CD14-positive monocyte (primary cell): ENCODE measurements around the gene PLA2G4D. TPM values are rescaled to one million over a fixed set of nuclear protein-coding genes. Genes with fewer than 3 reads are reported as not detected.
A peak's percentile ranks its signal among the peaks of the same experiment; 100 is the strongest.

Experiments
- DNase-seq, 3 donors: peaks; one replicate each; pipeline ENCODE4 v3.0.0-alpha.2; 2011 to 2022
- H2AFZ ChIP-seq: 2 replicates; pipeline ENCODE4 v1.6.0; 2012; ENCODE audit warnings: mild to moderate bottlenecking, low read depth, low read length, inconsistent platforms; ENCODE audit not compliant: insufficient read depth, poor library complexity, severe bottlenecking
- H3K27ac ChIP-seq, 2 donors: 1 replicate in 1 of 2; 2 replicates in 1 of 2; pipeline ENCODE4 v1.5.1; 2012 to 2013; ENCODE audit warnings: low read length in 2 of 2, control low read depth in 1 of 2, inconsistent platforms in 1 of 2, low read depth in 1 of 2, mild to moderate bottlenecking in 1 of 2
- H3K27me3 ChIP-seq, 2 donors: one replicate each; pipeline versions ENCODE4 v1.6.0 to v1.6.1; 2011 to 2013; ENCODE audit warnings: low read length in 2 of 2; ENCODE audit not compliant: control insufficient read depth in 2 of 2, insufficient read depth in 2 of 2
- H3K36me3 ChIP-seq, 2 donors: replicated peaks in 1 of 2; 1 replicate in 1 of 2; 2 replicates in 1 of 2; pipeline versions ENCODE4 v1.5.1 to v1.6.1; 2012 to 2013; ENCODE audit warnings: low read length in 2 of 2, control low read depth in 1 of 2, inconsistent platforms in 1 of 2, mild to moderate bottlenecking in 1 of 2; ENCODE audit not compliant: insufficient read depth in 2 of 2, control insufficient read depth in 1 of 2
- H3K4me1 ChIP-seq, 2 donors: 1 replicate in 1 of 2; 2 replicates in 1 of 2; pipeline versions ENCODE4 v1.5.1 to v1.6.1; 2012 to 2013; ENCODE audit warnings: low read length in 2 of 2, control low read depth in 1 of 2, inconsistent platforms in 1 of 2, mild to moderate bottlenecking in 1 of 2, moderate library complexity in 1 of 2; ENCODE audit not compliant: insufficient read depth in 2 of 2, control insufficient read depth in 1 of 2
- H3K4me2 ChIP-seq: replicated peaks from 2 replicates; pipeline ENCODE3; 2012; ENCODE audit warnings: low read length, moderate library complexity, mild to moderate bottlenecking; ENCODE audit not compliant: poor library complexity, severe bottlenecking; ENCODE audit errors: extremely low read depth
- H3K4me3 ChIP-seq, 3 experiments: fragments of 200-600 bp in 1 of 3; sonication (generic) in 1 of 3; replicated peaks in 1 of 3; 1 replicate in 2 of 3; 2 replicates in 1 of 3; pipeline ENCODE4 v1.5.1; 2011 to 2013; ENCODE audit warnings: low read length in 3 of 3, mild to moderate bottlenecking in 3 of 3, control low read depth in 2 of 3, low read depth in 2 of 3, inconsistent platforms in 1 of 3, moderate library complexity in 1 of 3
- H3K79me2 ChIP-seq: 2 replicates; pipeline ENCODE4 v1.6.0; 2012; ENCODE audit warnings: mild to moderate bottlenecking, control low read depth, inconsistent platforms, low read length, moderate library complexity; ENCODE audit not compliant: insufficient read depth
- H3K9ac ChIP-seq: 2 replicates; pipeline ENCODE4 v1.6.0; 2017; ENCODE audit warnings: low read length, mild to moderate bottlenecking; ENCODE audit not compliant: insufficient read depth, poor library complexity, severe bottlenecking
- H3K9me3 ChIP-seq, 2 donors: replicated peaks in 1 of 2; 1 replicate in 1 of 2; 2 replicates in 1 of 2; pipeline versions ENCODE4 v1.5.1 to v1.6.1; 2012 to 2013; ENCODE audit warnings: low read length in 2 of 2, control low read depth in 1 of 2; ENCODE audit not compliant: control insufficient read depth in 1 of 2, insufficient read depth in 1 of 2
- H4K20me1 ChIP-seq: 2 replicates; pipeline ENCODE4 v1.6.0; 2012; ENCODE audit warnings: mild to moderate bottlenecking, low read length, control low read depth, moderate library complexity; ENCODE audit not compliant: insufficient read depth
- H3K27ac Mint-ChIP-seq, 7 donors: one replicate each; pipeline ENCODE4 v1.8.0; 2020; ENCODE audit warnings: mild to moderate bottlenecking in 7 of 7, mixed read lengths in 7 of 7, moderate library complexity in 6 of 7, inconsistent platforms in 2 of 7
- H3K27me3 Mint-ChIP-seq, 3 donors: one replicate each; pipeline ENCODE4 v1.8.0; 2021 to 2022; ENCODE audit warnings: low read depth in 3 of 3, mild to moderate bottlenecking in 3 of 3, mixed read lengths in 3 of 3, moderate library complexity in 3 of 3, inconsistent platforms in 1 of 3
- H3K36me3 Mint-ChIP-seq, 2 donors: one replicate each; pipeline ENCODE4 v1.8.0; 2020; ENCODE audit warnings: mixed read lengths in 2 of 2, inconsistent platforms in 1 of 2, mild to moderate bottlenecking in 1 of 2
- H3K4me1 Mint-ChIP-seq: one replicate; pipeline ENCODE4 v1.8.0; 2020; ENCODE audit warnings: mild to moderate bottlenecking, mixed read lengths
- H3K4me3 Mint-ChIP-seq, 2 donors: one replicate each; pipeline ENCODE4 v1.8.0; 2020; ENCODE audit warnings: mild to moderate bottlenecking in 2 of 2, mixed read lengths in 2 of 2, moderate library complexity in 1 of 2
- H3K9me3 Mint-ChIP-seq, 7 donors: one replicate each; pipeline ENCODE4 v1.8.0; 2020 to 2022; ENCODE audit warnings: mixed read lengths in 7 of 7, mild to moderate bottlenecking in 6 of 7, moderate library complexity in 6 of 7, inconsistent platforms in 2 of 7
- WGBS: methylation state at CpG from one replicate; pipeline ENCODE4 v1.1.5; 2013; ENCODE audit warnings: missing lambda C conversion rate; ENCODE audit not compliant: insufficient coverage; 5-methylcytosine and 5-hydroxymethylcytosine counted together
- intact Hi-C, 2 donors: fragments of 100-400 bp; cut with micrococcal nuclease; formaldehyde crosslinking; loops; one replicate each; pipeline versions ENCODE4 v1.15.0 to v1.15.1; 2023
- polyA plus RNA-seq, 3 donors: library from polyadenylated mRNA; depleted of rRNA in 1 of 3; unstranded in 2 of 3; stranded (reverse) in 1 of 3; fragments of 300-500 nt in 2 of 3; fragments of >200 nt in 1 of 3; fragmentation: Illumina TruSeq in 2 of 3; gene quantifications; 1 replicate in 2 of 3; 2 replicates in 1 of 3; pipeline ENCODE4 v1.2.3, GENCODE V29; 2012 to 2021
- TF ChIP-seq, protein P1 (sequence below): fragments of 200-600 bp; IDR thresholded peaks from one replicate; pipeline ENCODE4 v1.8.0; 2022; ENCODE audit warnings: antibody characterized with exemption, mild to moderate bottlenecking

PLA2G4D gene
- polyA plus RNA-seq, 3 donors, result not detected

DNA sequence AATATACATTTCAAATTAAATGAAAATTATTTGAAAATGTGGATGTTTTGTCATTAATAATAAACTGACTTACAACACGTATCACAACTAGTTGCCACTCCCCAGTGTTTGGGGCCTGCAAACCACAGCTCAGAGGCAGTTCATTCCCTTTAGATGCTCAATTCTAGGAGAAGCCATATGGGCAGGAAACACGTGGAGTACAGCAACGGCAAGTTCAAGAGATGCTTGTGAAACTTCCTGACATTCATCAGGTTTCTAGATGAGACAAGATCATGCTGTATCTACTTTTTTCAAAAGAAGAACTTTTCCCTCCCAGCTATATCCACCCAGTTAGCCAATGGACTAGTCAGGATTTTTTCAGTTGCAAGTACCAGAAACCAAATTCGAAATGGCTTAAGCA is 17.6 kb upstream of the PLA2G4D start:
- no peaks in the 10 kb centered on the region for H4K20me1 ChIP-seq
- 17% methylated on average over 1 of the region's 4 CpGs for WGBS
- TF ChIP-seq, protein P1, sequence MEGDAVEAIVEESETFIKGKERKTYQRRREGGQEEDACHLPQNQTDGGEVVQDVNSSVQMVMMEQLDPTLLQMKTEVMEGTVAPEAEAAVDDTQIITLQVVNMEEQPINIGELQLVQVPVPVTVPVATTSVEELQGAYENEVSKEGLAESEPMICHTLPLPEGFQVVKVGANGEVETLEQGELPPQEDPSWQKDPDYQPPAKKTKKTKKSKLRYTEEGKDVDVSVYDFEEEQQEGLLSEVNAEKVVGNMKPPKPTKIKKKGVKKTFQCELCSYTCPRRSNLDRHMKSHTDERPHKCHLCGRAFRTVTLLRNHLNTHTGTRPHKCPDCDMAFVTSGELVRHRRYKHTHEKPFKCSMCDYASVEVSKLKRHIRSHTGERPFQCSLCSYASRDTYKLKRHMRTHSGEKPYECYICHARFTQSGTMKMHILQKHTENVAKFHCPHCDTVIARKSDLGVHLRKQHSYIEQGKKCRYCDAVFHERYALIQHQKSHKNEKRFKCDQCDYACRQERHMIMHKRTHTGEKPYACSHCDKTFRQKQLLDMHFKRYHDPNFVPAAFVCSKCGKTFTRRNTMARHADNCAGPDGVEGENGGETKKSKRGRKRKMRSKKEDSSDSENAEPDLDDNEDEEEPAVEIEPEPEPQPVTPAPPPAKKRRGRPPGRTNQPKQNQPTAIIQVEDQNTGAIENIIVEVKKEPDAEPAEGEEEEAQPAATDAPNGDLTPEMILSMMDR, result no peak
- no peak overlapping the region for H3K4me3 ChIP-seq
- no peaks in the 10 kb centered on the region for H3K9me3 ChIP-seq
- H3K79me2 ChIP-seq, result no peaks in the 10 kb centered on the region
- no peak overlapping the region for H2AFZ ChIP-seq
- no peak overlapping the region for H3K9ac ChIP-seq
- peak overlapping the region in 1 of 2 donors; percentile 39 for H3K4me3 Mint-ChIP-seq
- peak overlapping the region in 1 of 2 donors; percentile 55 for H3K27ac ChIP-seq
- peaks cover 0 to 5% (median 3%) of the 10 kb centered on the region in 7 donors for H3K9me3 Mint-ChIP-seq
- peaks cover 0 to 2% (median 0%) of the 10 kb centered on the region in 3 donors for H3K27me3 Mint-ChIP-seq
- H3K4me1 Mint-ChIP-seq, result peaks cover 52% of the 10 kb centered on the region
- intact Hi-C loops, result no loop called here
- no peaks in the 10 kb centered on the region for H3K36me3 Mint-ChIP-seq
- peaks cover 54 to 58% of the 10 kb centered on the region in 2 donors for H3K4me1 ChIP-seq
- H3K27ac Mint-ChIP-seq, result peak overlapping the region in 4 of 7 donors; percentile 19 to 74 (median 46)
- H3K27me3 ChIP-seq, result no peaks in the 10 kb centered on the region
- no peak overlapping the region for H3K4me2 ChIP-seq
- DNase-seq, result peak in 2 of 3 donors; percentile 35 to 36
- no peaks in the 10 kb centered on the region for H3K36me3 ChIP-seq

DNA sequence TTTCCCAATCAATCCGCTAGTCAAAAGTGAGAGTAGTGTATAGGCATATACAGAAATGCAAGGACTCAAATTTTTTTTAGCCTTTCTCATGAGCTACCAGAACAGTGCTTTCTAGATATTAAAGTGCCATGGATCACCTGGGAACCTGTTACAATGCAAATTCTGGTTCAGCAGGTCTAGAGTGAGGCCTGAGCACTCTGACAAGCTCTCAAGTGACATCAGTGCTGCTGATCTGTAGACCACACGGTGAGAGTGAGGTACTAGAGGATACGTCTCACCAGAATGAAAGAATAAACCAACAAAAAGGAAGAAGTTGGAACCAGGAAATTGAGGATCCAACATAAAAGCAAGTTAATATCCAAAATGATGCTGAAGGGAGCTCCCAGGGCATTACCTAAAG is 16.0 kb upstream of the PLA2G4D start:
- TF ChIP-seq, protein P1, result no peak
- Mint-ChIP-seq H3K27me3 (peaks cover 0 to 2% (median 0%) of the 10 kb centered on the region in 3 donors), H3K27ac (peak overlapping the region in 3 of 7 donors; percentile 71 to 77 (median 74)), H3K36me3 (no peaks in the 10 kb centered on the region), H3K4me1 (peaks cover 68% of the 10 kb centered on the region), H3K9me3 (peaks cover 0 to 4% (median 0%) of the 10 kb centered on the region in 7 donors), H3K4me3 (no peak overlapping the region)
- no peaks in the 10 kb centered on the region for H3K79me2 ChIP-seq
- H2AFZ ChIP-seq, result no peak overlapping the region
- no peaks in the 10 kb centered on the region for H3K36me3 ChIP-seq
- peaks cover 69 to 74% of the 10 kb centered on the region in 2 donors for H3K4me1 ChIP-seq
- peak overlapping the region in 1 of 2 donors; percentile 5 for H3K27ac ChIP-seq
- no peaks in the 10 kb centered on the region for H3K27me3 ChIP-seq
- WGBS, result no CpG with 5 or more reads among the region's 3 CpGs
- H3K4me3 ChIP-seq, result no peak overlapping the region
- no peak overlapping the region for H3K4me2 ChIP-seq
- H3K9me3 ChIP-seq, result no peaks in the 10 kb centered on the region
- DNase-seq, result no peak
- H3K9ac ChIP-seq, result no peak overlapping the region
- H4K20me1 ChIP-seq, result no peaks in the 10 kb centered on the region
- intact Hi-C loops, result no loop called here
